Embryonic facial prominence (tissue), 1 donor: Measurements from ENCODE around the gene PRKN.
"Not testable (repeated sequence)": the region's sequence is repeated elsewhere in the genome, so short reads cannot be mapped to it uniquely, and the experiment has no call there.

Experiments
- DNase-seq: peaks from one replicate; pipeline ENCODE4 v3.0.0-alpha.2; 2016; ENCODE audit errors: extremely low spot score

The PRKN gene

GRCh38 chr6:161851486-161851885 lies 876.1 kb downstream of the PRKN start:
- not testable (repeated sequence) for DNase-seq

DNA sequence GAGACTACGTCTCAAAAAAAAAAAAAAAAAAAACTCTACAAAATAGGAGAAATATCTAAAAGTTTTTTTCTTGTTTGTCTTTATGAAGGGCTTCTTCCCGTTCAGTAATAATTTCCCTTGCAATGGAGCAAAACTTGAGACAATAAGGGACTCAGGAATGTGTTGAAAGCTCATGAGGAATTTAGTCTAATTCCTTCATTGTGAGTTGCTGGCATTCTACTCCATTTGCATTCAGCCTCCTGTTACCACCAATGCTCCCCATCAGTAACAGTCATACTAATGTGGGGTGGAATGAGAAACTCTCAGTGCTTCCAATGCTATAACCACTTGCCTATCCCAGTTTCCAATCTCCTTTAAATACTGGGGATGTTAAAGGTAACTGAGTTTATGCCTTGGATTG lies 877.0 kb downstream of the PRKN start:
- DNase-seq = no peak

DNA sequence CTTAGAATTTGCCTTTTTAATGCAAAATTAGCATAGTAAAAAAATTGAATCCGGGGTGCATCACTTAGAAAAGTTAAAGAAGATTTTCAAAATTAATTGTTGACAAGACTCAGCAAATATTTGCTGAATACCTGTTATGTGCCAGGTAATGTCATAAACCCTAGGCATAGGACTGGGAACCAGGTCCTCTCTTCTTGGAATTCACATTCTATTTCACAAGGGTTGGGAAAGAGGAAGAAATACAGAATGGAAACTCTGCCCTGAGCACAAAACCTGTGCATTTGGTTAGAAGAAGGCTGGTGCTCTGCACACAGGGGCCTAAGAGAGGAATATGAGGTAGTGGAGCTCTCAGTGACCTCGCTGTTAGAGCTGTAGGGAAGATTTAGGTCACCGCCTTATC lies 879.9 kb downstream of the PRKN start:
- no peak for DNase-seq

GRCh38 chr6:161844804-161845203 lies 882.8 kb downstream of the PRKN start:
- no peak for DNase-seq

DNA sequence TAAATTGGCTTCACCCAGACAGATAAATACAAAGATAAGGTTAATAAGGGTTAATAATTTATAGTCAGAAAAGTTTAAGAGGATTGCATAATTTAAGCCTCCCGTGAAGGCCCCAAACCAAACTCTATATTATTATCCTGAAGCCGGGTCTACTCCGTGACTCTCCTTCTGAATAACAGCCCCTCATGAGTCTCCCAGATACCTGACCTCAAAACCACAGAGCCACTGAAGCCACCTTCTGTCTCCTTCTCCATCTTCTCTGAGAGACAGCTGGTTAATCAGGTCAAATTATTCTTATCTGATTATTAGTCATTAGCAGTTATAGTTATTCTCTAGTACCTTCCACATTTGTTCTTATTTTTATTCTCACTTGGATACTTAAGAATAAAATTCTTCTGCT lies 884.5 kb downstream of the PRKN start:
- no peak for DNase-seq

GRCh38 chr6:161840380-161840779 lies 887.2 kb downstream of the PRKN start:
- no peak for DNase-seq

GRCh38 chr6:161838306-161839035 lies 889.1 kb downstream of the PRKN start:
- DNase-seq = no peak

DNA sequence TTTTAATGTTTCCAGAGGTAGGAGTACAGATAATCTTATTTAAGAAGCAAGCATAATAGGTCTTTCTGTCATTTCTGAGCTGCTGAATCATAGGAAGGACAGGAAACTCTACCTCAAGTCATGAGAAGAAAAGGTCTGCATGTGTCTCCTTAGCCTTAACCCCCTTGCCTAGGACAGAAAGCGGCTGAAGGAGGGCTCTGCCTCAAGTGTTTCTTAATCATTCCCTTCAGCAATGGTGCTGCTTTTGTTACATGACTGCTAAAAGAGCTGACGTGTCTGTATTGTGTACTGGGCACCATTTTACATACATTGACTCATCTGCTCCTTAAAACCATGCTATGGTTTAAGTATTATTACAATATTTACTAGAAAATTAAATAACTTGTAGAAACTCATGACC lies 889.7 kb downstream of the PRKN start:
- no peak for DNase-seq

- DNase-seq = no peak
Observed at GRCh38 chr6:161837449-161837735, 890.2 kb downstream of the PRKN start.

DNA sequence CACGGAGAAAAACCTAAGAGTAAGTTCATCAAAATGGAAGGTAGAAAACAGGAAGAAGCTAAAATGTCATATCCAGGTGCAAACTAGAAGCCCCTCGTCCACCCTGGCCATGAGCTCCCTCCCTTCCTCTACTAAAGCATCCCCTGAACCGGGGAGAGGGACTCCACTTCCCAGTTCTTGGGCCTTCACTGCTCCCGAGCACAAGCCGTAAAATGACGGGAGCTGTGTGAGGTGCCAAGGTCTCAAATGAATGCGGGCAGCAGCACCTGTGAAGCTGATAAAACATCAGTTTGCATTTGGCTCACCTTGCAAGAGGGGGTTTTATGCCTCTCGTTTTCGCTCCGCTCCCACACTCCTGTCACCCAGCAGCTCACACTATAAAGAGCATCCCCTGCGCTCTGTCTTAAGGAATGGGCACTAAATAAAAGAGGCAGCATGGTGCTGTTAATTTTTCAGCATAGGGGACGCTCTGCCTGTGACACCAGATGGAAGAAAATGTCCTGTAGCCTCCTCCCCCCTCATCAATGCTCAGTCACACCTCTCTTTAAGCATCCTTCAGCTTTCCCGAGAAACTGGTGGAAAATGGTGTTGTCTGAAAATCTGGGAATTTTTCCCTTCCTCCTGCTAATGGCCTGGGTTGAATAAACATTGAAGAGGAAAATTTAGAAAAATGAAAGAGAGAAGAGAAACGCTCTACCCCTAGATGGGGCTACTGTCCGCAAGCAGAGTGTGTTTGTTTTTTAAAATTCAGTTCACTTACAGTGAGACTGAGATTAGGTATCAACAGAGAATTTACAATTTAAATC lies 890.7 kb downstream of the PRKN start:
- DNase-seq = no peak

GRCh38 chr6:161835500-161836215 lies 891.9 kb downstream of the PRKN start:
- no peak for DNase-seq

- DNase-seq = no peak
Observed at GRCh38 chr6:161834426-161834825, 893.1 kb downstream of the PRKN start.

DNA sequence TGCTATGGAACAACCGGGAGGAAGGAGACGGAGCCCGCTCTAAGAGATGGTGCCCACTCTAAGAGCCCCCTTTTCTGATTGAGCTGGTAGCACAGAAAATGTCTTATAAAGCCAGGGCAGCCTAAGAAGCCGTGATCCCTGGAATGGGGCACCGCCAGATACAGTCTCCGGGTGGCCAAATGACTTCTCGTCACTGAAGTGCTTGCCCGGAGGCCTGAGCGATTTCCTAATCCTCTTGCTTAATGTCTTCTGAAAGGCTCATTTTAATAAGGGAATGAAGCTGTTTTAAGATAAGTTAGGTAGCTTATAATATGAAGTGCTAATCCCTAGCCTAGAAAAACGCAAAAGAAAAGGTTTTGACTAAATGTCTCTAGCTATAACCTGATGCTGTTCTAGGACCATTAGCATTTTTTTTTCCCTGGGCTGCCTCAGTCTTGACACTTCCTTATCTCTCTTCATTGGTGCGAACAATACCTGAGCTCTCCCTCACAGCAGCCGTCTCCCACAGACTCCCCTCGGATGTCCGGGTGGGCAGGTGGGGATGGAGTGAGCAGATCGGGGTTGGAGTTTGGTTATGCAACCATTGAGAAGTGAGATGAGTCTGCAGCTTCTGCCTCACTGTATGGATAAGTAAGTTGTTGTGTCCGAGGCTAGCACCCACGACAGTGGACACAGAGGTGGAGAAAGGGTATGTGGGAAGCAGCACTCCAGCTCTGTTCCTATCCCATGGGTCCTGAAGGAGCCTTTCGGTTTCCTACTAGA lies 894.3 kb downstream of the PRKN start:
- DNase-seq = no peak

GRCh38 chr6:161832622-161833021 lies 894.9 kb downstream of the PRKN start:
- DNase-seq = no peak

GRCh38 chr6:161830866-161831616 lies 896.5 kb downstream of the PRKN start:
- no peak for DNase-seq

GRCh38 chr6:161829291-161829729 lies 898.3 kb downstream of the PRKN start:
- DNase-seq = no peak

DNA sequence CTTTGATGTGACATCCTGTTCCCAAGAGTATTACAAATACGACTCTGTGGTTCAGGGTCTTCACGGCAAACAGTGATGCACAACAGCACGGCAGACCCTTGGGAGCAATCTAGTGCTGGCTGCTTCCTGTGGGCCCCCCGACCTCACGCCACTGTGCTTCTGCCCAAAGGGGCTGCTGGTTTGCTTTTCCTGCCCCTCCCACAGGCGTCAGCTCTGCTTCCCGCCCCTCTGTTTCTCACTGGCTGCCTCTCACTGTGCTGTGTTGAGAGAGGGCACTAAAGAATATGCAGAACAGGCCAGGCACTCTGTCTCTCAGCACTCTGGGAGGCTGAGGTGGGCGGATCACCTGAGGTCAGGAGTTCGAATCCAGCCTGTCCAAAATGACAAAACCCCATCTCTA lies 899.2 kb downstream of the PRKN start:
- DNase-seq = no peak

DNA sequence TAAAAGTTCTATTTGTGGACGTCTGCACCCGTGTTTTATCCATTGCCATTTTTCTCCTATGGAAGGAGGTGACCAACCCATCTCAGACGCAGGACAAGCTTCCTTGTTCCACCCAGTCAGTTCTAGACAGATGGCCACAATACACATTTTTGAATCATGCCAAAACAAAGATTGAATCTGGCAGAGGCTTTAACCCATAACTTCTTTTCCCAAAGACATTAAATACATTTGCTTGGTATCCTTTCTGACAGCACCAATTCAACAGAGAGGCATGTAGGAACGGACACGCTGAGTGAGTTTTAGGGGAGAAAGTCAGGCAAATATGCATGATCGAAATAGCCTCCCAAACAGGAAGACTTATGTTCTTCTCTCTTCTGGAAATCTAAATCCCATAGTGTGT lies 901.1 kb downstream of the PRKN start:
- no peak for DNase-seq

DNA sequence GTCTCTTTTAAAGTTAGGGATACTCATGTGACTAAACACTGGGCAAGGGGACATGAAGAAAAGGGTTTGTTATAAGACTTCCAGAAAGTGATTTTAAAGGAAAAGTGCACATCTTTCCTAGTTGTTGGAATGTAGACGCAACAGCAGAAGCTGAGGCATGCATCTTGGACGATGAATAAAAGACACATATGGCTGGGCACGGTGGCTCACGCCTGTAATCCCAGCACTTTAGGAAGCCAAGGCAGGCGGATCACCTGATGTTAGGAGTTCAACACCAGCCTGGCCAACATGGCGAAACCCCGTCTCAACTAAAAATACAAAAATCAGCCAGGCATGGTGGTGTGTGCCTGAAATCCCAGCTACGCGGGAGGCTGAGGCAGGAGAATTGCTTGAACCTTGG lies 905.4 kb downstream of the PRKN start:
- DNase-seq = not testable (repeated sequence)

DNA sequence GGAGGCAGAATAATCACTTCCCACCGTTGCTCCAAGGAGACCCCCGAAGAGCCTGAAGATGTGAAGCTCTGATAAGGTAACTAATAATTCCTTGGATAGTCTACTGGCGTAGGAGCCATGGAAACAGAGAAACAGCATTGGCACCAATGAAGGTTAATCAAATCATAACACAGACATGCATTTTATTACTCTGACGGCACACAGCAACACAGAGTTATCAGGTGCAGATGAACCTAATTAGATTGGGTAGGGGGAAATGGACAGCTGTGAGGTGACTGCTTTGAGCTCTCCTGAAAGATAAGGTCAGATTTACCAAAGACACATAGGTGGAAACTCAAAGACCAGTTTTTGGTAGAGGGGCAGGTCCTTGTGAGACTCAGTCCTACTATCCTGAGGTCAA lies 909.7 kb downstream of the PRKN start:
- no peak for DNase-seq

DNA sequence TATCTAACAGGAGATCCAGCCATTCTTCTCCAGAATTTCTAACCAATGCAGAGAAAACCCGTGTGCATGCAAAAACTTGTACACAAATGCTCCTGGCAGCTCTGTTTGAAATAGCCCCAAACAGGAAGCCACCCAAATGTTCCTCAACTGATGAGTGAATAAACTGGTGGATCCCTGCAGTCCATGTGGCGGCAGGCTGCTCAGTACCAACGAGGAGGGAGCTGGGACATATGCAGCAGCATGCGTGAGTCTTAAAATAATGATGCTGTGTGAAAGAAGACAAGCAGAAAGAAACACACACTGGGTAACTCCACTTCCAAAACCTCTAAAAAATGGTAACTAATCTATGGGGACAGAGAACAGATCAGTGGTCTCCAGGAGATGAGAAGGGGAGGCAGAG lies 911.6 kb downstream of the PRKN start:
- DNase-seq = no peak
